HEK293T (cell line): ENCODE data around the gene FBXL2.

Source experiments
- CTCF ChIA-PET: fragments of 350-600 bp; formaldehyde crosslinking; extraction: SDS; loops from one replicate; lab custom pipeline; 2021; ENCODE audit warnings: antibody characterized with exemption, inconsistent platforms; lab: Yijun Ruan, JAX
- POLR2A ChIA-PET: fragments of 350-600 bp; formaldehyde crosslinking; extraction: SDS; loops from one replicate; lab custom pipeline; 2020; ENCODE audit warnings: antibody characterized with exemption, inconsistent platforms; lab: Yijun Ruan, JAX
- DNase-seq: peaks from one replicate; pipeline ENCODE4 v3.0.0; 2012; ENCODE audit warnings: mixed read lengths; ENCODE audit errors: extremely low spot score
- ARNT ChIP-seq: fragments of 450-650 bp; IDR thresholded peaks from 2 replicates; pipeline ENCODE4 v1.6.1; 2017; ENCODE audit warnings: mild to moderate bottlenecking
- BHLHE40 ChIP-seq: fragments of 450-650 bp; IDR thresholded peaks from 2 replicates; pipeline ENCODE4 v1.6.1; 2016; ENCODE audit warnings: mild to moderate bottlenecking, moderate library complexity, borderline replicate concordance
- ELF4 ChIP-seq: fragments of 450-650 bp; IDR thresholded peaks from 2 replicates; pipeline ENCODE4 v1.6.1; 2017; ENCODE audit warnings: antibody characterized with exemption
- FOXA1 ChIP-seq: fragments of 450-650 bp; IDR thresholded peaks from 2 replicates; pipeline ENCODE4 v1.6.1; 2016; ENCODE audit warnings: mild to moderate bottlenecking
- HDGF ChIP-seq: fragments of 450-650 bp; IDR thresholded peaks from 2 replicates; pipeline ENCODE4 v1.6.1; 2017; ENCODE audit warnings: antibody characterized with exemption, borderline replicate concordance
- SP1 ChIP-seq: fragments of 450-650 bp; IDR thresholded peaks from 2 replicates; pipeline ENCODE4 v1.6.1; 2017
- ZNF384 ChIP-seq: fragments of 450-650 bp; IDR thresholded peaks from 2 replicates; pipeline ENCODE4 v1.6.1; 2016
- TF ChIP-seq, protein P1 (sequence below): fragments of 450-650 bp; IDR thresholded peaks from 2 replicates; pipeline ENCODE4 v1.6.1; 2016

FBXL2 gene

DNA sequence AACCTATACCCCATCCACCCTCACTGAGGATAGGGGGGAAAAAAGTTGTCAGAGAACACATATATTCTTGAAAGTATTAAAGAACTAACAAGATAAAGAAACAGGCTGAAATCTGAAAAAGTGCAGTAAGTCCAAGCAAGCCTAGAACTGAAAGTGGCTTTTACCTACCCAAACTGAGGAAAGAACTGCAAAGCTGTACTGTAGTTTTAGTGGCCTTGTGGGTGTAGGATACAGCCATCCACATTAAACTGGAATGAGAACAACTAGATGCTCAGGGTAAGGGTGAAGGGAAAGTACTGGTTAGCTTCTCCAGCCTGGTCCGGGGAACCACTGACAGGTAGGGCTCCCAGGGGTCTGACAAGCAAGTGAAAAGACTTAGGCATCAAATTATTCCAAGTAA lies 152.8 kb downstream of the FBXL2 start:
- CTCF ChIA-PET = interaction anchor here (1.1 kb wide), 1 partner anchor 10 kb away, joined by 3 read pairs; the partner anchor contains the start of gene UBP1
- DNase-seq = no peak
- POLR2A ChIA-PET = interaction anchor here (5.8 kb wide), 1 partner anchor 10 kb away, joined by 54 read pairs; the partner anchor contains the start of gene UBP1
- TF ChIP-seq ELF4 (no peak), ZNF384 (no peak), HDGF (no peak), SP1 (no peak)

DNA sequence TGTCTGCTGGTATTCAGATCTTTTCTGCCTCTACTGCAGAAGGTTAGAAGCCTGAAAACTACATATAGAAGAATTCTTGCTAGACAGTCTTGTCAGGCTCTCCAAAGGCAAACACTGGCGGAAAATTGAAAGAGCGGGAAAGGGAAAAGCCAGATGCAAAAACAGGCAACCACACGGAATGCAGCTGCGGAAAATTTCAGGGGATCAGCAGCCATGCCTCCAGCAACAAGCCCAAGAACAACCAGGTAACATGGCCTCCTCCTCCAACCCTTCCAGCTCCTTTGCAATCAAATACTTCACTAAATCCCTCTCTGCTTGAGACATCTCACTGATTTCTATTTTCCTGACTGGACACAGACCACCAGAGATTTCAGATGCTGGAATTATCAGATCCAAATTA lies 153.3 kb downstream of the FBXL2 start:
- CTCF ChIA-PET = interaction anchor here (1.1 kb wide), 1 partner anchor 10 kb away, joined by 3 read pairs; the partner anchor contains the start of gene UBP1
- TF ChIP-seq ZNF384 (no peak), FOXA1 (no peak)
- TF ChIP-seq, protein P1, sequence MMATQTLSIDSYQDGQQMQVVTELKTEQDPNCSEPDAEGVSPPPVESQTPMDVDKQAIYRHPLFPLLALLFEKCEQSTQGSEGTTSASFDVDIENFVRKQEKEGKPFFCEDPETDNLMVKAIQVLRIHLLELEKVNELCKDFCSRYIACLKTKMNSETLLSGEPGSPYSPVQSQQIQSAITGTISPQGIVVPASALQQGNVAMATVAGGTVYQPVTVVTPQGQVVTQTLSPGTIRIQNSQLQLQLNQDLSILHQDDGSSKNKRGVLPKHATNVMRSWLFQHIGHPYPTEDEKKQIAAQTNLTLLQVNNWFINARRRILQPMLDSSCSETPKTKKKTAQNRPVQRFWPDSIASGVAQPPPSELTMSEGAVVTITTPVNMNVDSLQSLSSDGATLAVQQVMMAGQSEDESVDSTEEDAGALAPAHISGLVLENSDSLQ = no peak
- no peak for DNase-seq
- POLR2A ChIA-PET = interaction anchor here (5.8 kb wide), 1 partner anchor 10 kb away, joined by 54 read pairs; the partner anchor contains the start of gene UBP1

DNA sequence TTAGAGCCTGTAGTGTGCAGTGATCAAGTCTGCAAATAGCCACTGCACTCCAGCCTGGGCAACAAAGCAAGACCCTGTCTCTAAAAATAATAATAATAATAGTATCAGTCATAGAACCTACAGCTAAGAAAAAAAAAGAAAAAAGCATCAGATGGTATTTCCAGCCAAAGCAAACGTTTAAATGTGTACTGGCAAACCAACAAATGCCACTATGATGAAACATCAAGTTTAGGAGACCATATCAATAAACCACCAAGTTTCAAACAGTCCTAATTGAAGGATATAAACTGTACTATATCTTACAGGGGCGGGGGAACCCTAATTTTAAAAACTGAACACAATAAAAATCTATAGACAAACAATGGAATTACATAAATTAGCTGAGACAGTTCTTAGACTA lies 156.6 kb downstream of the FBXL2 start:
- DNase-seq = no peak
- ChIA-PET POLR2A (no interaction called here), CTCF (interaction anchor here (0.7 kb wide), 2 partner anchors 61 to 115 kb away, joined by 3 to 6 read pairs; no protein-coding TSS in a partner anchor)
- no peak for TF ChIP-seq ARNT
- TF ChIP-seq ELF4 = no peak
- no peak for TF ChIP-seq HDGF
- TF ChIP-seq BHLHE40 = no peak
